Activated CD4-positive, alpha-beta T cell treated with anti-CD3 and anti-CD28 coated beads, Interleukin-2, Interleukin-4, amounts not matched to agents 100 ng/mL and 50 ng/mL, durations not matched to agents 16 hours and 8 hours (primary cell): ENCODE measurements around the gene USH1C.

Experiments
- DNase-seq: peaks from one replicate; pipeline ENCODE4 v3.0.0-alpha.2; 2020; ENCODE audit warnings: low spot score

Gene USH1C

GRCh38 chr11:17570034-17570433 is 25.8 kb upstream of the USH1C start:
- DNase-seq, result no peak

DNA sequence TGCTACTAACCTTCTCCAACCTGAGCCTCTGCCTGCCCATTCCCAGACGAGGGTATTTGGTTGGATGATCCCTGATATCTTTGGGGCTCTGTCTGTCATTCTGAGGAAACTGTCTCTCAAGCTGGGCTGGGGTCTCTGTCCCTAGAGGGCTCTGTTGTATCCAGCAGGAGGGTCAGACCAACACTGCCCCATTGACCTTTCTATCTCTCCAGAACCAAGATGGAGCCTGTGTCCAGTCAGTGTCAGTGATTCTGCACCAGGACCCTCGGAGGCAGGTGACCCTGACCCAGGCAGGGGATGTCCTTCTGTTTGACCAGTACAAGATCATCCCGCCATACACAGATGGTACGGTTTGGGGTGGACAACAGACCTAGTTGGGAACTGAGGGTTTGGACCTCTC is 24.7 kb upstream of the USH1C start:
- DNase-seq, result no peak

- peak; percentile 6 for DNase-seq
Observed at GRCh38 chr11:17564687-17565042, 20.4 kb upstream of the USH1C start.

DNA sequence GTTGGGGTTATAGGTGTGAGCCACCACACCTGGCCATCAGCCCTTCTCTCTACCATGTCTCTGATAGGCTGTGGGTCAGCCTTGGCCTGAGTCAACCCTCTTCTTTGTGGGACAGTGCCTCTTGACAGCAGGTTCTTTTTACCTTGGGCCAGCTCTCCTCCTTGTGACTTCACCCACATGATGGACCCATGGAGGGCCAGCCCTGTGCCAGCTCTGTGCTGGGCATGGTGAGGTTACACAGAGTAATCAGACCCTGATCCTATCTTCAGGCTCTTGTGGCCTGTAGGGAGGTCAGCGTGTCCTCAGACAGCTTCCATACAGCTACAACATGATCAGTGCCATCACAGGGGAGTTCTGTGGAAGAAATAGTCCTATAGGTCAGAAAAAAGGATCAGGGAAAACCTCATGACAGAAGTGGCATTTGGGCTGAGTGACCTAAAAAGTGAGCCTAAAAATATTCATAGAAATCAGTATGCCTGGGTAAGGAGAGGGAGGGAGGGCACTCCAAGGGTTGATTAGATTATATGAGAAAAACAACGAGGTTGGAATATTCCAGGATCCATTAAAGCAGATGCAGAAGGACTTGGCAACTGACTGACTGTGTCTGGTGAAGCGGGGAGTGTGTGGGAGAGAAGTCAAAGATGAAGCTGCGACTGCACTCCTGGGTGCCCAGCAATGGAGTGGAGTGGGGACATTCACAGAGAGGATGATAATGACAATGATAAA is 19.9 kb upstream of the USH1C start:
- DNase-seq, result no peak

- no peak for DNase-seq
Observed at GRCh38 chr11:17563231-17563646, 19.0 kb upstream of the USH1C start.

- no peak for DNase-seq
Observed at GRCh38 chr11:17561526-17561925, 17.3 kb upstream of the USH1C start.

DNA sequence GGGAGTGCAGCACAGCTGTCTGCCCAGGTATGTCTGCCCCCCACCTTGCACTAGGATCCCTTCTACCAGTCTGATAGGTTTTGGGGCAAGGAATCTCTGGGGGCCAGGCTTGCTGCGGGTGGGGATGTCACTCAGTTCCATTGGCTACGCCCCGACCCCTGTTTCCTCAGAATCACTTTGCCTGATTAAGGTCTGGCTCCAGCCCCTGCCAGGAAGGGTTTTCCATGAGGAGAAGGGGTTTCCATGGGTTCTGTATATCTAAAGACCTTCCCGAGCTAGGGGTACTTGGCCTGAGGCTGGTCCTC is 16.8 kb upstream of the USH1C start:
- DNase-seq, result no peak

DNA sequence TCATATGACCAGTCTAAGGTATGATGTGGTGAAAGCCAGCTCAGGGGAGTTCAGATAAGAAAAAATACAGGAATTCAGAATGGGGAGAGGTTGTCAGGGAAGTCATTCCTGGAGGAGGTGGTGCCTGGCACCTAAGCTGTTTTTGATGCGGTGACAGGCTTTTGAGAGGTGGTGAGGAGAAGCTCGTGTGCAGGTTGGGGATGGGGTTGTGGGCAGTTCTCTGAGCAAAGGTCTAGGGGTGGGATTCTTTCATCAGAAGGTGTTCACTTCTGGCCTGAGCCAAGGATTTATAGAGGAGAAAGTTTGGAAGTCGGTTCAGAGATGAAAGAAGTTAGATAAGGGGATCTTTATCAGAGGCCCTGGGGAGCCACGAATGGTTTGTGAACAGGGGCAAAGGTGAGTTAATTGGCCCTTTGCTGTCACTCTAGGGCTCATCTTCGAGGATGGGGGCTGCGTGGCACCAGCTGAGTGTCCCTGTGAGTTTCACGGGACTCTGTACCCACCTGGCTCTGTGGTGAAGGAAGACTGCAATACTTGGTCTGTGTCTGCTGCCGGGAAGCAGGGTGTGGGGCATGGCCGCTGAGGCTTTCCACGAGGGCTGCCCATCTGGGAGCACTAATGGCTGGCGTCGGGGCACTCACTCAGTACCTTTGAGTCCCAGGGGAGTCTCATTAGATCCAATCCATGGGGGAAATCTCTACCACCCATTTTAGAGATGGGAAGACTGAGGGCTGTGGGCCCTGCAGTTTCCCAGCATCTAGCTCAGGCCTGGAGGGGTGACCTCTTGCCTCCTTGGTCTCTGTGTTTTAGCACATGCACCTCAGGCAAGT is 16.3 kb upstream of the USH1C start:
- no peak for DNase-seq

- DNase-seq, result no peak
Observed at GRCh38 chr11:17559341-17560087, 15.3 kb upstream of the USH1C start.

DNA sequence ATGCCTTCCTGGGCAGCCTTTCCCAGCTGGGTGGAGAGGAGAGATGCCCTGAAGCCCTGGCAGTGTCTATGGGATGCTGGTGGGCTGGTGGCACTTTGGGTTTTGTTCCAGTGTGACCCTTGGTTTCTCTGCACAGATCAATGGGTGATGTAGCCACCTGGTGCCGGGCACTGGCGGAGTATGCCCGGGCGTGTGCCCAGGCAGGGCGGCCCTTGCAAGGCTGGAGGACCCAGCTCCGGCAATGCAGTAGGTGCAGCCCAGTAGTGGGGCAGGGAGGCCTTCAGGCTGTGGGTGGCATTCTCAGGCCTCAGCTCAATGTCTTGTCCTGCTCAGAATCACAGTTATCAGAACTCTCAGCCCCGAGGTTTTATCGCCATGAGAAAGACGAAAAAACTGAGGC is 14.7 kb upstream of the USH1C start:
- DNase-seq, result no peak

DNA sequence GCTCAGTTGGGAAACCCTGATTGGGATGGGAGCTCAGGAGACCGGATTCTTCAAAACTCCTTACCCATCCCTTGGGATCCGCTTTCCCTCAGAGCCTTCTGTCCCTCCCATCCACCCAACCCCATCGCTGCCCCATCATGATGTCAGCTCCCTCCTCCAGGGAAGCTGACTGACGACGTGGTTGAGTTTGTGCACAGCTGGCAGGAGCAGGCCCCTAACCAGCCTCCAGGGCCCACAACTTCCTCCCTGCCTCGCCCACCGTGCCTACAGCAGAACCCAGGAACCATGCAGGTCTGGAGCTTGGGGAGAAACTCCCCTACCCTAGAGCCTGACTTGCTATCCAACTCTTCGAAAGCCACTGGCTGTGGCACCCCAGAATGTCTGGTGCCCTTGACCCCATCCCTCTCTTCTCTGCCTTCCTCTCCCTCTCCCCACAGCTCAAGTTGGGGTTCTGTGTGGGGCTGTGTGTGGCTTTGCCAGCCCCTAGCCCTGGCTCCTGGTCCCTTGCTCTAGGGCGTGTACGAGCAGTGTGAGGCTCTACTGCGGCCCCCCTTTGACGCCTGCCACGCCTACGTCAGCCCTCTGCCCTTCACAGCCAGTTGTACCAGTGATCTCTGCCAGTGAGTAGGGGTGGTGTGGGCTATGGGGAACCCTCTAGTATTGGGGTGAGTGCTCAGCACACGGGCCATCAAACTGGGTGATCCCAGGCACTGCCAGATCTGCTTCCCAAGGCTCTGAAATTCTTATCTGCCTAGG is 14.0 kb upstream of the USH1C start:
- DNase-seq, result no peak

DNA sequence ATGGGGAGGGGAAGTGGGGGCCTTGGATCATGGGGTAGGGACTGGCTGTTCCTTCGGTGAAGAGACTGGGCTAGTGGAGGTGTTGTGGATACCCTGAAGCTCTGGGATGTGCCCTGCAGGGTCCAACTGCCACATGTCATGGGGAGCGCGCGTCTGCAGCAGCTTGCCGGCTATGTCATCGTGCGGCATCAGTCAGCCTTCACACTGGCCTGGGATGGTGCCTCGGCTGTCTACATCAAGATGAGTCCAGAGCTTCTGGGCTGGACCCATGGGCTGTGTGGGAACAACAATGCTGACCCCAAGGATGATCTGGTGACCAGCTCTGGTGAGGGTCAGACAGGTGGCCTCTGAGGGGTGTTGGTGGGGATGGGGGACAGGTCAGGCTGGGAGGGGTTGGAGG is 12.8 kb upstream of the USH1C start:
- no peak for DNase-seq

DNA sequence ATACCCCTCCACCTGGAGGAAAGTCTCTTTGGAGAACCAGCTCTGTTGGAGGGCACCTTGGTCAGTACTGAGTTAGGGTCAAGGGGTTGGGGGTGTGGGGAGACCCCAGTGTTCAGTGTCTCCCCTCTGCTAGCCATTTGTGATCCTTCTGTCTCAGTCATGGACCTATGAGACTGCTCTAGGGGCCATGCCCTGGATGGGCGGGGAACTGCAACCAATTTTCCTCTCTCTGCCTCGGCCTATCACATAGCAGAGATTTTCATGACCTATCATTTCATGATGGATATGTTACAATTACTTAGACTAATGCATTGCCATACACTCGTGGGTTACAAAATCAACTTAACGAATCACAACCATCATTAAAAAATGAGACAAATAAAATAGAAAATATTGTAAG is 10.3 kb upstream of the USH1C start:
- no peak for DNase-seq

DNA sequence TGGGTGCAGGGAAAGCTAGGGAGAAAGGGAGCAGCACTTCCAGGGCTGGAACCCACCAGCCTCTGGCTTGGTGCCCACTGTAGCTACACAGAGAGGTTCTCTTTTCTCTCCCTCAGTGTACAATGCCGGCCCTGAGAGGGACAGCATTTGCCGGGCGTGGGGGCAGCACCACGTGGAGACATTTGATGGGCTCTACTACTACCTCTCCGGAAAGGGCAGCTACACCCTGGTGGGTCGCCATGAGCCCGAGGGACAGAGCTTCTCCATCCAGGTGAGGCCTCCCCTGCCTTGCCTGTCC is 9.0 kb upstream of the USH1C start:
- DNase-seq, result no peak

GRCh38 chr11:17552392-17553248 is 8.4 kb upstream of the USH1C start:
- DNase-seq, result no peak

DNA sequence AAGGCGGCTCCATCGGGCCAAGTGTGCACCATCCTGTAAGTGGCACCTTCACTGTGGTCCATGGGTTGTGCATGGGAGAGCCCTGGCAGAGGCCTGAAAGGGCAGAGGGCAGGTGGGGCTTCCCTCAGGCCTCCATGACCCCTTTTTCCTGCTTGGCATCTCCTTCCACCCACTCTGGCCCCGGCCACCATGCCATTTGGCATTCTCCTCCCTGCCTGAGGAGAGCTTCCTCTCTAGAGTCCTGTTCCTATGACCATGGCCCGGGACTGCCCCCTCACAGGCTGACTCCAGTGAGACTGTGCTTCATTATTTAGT is 7.8 kb upstream of the USH1C start:
- no peak for DNase-seq

- no peak for DNase-seq
Observed at GRCh38 chr11:17551347-17552040, 7.3 kb upstream of the USH1C start.

DNA sequence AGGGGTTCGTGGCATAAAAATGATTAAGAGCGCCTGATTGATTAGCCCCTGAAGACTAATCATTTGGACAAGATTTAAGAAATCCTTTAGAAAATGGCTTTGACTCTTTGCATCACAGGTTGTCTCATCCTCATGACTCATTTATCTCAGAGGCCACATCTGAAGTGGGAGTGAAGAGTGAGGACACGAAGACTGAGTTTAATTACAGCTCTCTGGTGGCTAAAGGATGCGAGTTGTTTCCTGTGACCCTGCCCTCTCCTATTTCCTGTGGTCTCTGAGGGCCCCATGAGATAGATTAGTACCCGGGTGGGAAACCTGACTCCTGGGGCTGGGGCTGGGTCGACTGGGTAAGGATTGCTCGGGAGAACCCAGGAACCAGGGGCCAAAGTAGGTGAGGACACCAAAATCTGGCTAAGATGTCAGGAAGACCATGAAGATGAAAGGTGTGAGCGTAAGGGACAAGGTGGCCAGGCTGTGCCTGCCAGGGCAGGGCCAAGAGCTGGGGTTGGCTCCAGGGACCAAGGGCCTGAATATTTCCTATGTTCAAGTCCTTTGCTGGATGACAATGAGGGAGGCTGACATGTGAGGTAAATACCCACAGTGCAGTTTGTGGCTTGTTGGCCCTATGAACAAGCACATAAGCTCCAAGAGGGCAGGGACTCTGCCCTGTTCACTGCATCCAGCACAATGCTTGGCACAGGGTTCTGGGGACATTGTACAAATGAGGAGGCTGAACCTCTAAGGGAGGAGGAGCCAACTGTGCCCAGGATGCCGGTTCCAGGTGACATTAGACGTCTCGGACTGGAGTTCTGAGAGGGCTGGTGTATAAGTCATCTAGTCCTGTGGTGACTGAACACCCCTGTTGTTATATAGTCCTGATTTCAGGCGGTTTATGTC is 6.5 kb upstream of the USH1C start:
- no peak for DNase-seq

- no peak for DNase-seq
Observed at GRCh38 chr11:17548444-17548843, 4.2 kb upstream of the USH1C start.

DNA sequence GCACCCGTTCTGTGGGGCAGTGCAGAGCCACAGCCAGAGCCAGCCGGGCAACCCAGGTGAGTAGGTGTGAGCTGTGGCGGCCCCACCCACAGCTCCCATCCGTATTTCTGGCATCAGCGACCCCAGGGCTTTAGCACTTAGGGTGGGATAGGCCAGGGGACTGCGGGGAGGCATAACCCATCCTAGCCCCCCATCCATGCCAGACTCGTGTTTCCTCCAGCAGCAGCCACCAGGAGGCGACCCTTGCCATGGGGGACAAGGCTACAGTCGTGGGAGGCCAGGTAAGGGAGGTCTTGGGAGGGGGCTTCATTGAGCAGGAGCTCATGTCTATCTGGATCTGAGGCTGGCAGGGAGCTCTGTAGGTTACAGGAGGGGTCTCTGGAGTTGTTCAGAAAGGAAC is 3.7 kb upstream of the USH1C start:
- no peak for DNase-seq
